ENCODE results near the gene DNAI2. TPM values are rescaled to one million over a fixed set of nuclear protein-coding genes. Genes with fewer than 3 reads are reported as not detected.

Gene DNAI2
- polyA plus RNA-seq, 1 donor: 0.07 TPM

DNA sequence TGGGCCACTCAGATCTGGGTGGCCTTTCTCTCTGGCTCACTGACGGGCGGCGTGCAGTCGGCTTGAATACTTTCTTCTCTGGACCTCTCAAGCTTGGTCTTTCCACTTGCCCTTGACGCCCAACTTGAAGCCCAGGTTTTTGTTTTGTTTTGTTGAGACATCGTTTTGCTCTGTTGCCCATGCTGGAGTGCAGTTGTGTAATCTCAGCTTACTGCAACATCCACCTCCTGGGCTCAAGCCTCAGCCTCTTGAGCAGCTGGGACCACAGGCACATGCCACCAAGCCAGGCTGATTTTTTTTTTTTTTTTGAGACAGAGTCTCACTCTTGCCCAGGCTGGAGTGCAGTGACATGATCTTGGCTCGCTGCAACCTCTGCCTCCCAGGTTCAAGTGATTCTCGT is 29.3 kb downstream of the DNAI2 start:
- no CpG with 5 or more reads among the region's 8 CpGs for WGBS (ENCODE audit: insufficient coverage, low lambda C conversion rate)
- no peak for DNase-seq
- H3K4me1 ChIP-seq (ENCODE audit: control insufficient read depth, insufficient read depth, low read length): no peaks in the 10 kb centered on the region

DNA sequence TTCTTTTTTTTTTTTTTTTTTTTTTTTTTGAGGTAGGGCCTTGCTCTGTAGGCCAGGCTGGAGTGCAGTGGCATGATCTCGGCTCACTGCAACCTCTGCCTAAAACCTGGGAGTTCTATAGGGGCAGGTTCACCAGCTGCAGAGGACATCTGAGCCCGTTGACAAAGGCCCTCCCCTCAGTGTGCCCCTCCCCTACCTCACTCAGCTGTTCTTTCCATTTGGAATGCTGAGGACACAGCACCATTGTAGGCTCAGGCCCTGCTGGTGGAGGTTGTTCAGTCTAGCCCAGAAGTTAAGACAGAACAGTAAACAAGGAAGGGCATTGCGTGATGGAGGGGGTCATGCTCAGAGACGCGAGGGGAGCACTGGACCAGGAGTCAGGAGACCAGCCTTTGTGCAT is 30.1 kb downstream of the DNAI2 start:
- DNase-seq: no peak
- peaks cover 3% of the 10 kb centered on the region for H3K27me3 ChIP-seq (ENCODE audit: control insufficient read depth, insufficient read depth, low read length)
- no peaks in the 10 kb centered on the region for H3K9me3 ChIP-seq (ENCODE audit: control insufficient read depth, low read depth, low read length)
- no CpG with 5 or more reads among the region's 5 CpGs for WGBS (ENCODE audit: insufficient coverage, low lambda C conversion rate)
- no peaks in the 10 kb centered on the region for H3K4me1 ChIP-seq (ENCODE audit: control insufficient read depth, insufficient read depth, low read length)
- H3K36me3 ChIP-seq (ENCODE audit: control insufficient read depth, insufficient read depth, low read length): no peaks in the 10 kb centered on the region
- H3K27ac ChIP-seq (ENCODE audit: low read length): no peak overlapping the region
- no peak overlapping the region for H3K4me3 ChIP-seq (ENCODE audit: low read length)

More for the DNA sequence above, 29.3 kb downstream of the DNAI2 start:
- Histone ChIP-seq H3K4me3 (ENCODE audit: low read length) (no peak overlapping the region), H3K9me3 (ENCODE audit: control insufficient read depth, low read depth, low read length) (no peaks in the 10 kb centered on the region), H3K27me3 (ENCODE audit: control insufficient read depth, insufficient read depth, low read length) (no peaks in the 10 kb centered on the region), H3K27ac (ENCODE audit: low read length) (no peak overlapping the region), H3K36me3 (ENCODE audit: control insufficient read depth, insufficient read depth, low read length) (no peaks in the 10 kb centered on the region)

DNA sequence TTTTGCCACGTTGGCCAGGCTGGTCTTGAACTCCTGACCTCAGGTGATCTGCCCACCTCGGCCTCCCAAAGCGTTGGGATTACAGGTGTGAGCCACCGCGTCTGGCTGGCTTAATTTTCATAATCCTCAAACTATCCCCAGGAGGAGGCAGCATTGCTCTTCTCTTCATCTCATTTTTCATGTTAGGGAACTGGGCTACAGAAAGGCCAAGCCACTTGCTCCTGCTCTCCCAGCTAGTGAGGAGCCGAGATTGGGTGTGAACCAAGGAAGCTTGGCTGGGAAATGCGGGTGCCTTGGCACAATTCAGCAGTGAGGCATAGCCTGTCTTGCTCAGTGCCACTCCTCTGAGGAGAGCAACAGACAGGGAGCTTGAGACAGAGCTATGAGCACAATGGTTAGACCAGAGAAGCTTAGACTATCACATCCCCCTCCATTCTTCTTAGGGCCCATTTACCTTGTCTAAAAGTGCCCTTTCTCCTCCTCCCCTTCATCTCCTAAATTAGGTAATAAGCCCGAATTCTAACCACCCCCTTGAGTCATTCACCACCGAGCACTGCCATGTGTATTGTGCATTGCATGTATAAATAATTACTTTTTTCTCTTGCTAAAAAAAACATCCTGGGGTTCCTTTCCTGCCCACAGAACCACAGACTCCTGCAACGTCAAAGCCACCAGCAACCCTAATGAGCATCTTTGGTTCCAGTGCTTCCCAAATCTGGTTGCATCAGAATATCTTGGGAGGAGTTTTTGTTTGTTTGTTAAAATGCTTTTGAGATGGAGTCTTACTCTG is 32.0 kb downstream of the DNAI2 start:
- no peak overlapping the region for H3K27ac ChIP-seq (ENCODE audit: low read length)

DNA sequence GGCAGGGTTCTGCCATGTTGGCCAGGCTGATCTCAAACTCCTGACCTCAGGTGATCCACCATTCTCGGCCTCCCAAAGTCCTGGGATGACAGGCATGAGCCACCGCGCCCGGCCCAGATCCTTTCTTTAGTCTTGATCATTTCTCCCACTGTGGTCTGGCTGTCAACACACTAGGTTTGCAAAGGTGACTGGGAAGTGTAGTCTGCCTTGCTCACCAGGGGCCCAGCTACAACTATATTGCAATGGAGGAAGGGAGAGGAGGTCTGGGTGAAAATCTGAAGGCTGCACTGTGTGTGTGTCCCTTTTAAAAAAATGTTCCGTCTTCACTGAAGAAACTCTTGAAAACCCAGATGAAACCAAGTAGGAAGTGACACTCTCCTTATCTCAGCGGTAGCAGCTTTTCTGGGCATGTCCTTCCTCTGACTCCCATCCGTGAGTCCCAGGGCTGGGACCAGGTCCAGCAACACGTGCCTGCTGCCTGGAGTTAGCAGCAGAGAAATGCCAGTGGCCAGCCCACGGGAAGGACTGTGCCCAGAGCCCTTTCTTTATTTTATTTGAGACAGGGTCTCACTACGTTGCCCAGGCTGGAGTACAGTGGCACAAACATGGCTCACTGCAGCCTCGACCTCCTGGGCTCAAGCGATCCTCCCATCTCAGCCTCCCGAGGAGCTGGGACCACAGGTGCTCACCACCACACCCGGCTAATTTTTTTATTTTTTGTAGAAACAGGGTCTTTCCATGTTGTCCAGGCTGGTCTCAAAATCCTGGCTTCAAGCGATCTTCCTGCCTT is 34.1 kb downstream of the DNAI2 start:
- H3K27me3 ChIP-seq (ENCODE audit: control insufficient read depth, insufficient read depth, low read length): peaks cover 7% of the 10 kb centered on the region
- no peak overlapping the region for H3K4me3 ChIP-seq (ENCODE audit: low read length)
- H3K4me1 ChIP-seq (ENCODE audit: control insufficient read depth, insufficient read depth, low read length): no peaks in the 10 kb centered on the region
- no peaks in the 10 kb centered on the region for H3K36me3 ChIP-seq (ENCODE audit: control insufficient read depth, insufficient read depth, low read length)
- no peak for DNase-seq
- WGBS (ENCODE audit: insufficient coverage, low lambda C conversion rate): no CpG with 5 or more reads among the region's 15 CpGs
- no peak overlapping the region for H3K27ac ChIP-seq (ENCODE audit: low read length)
- peaks cover 3% of the 10 kb centered on the region for H3K9me3 ChIP-seq (ENCODE audit: control insufficient read depth, low read depth, low read length)

More for the DNA sequence above, 32.0 kb downstream of the DNAI2 start:
- H3K27me3 ChIP-seq (ENCODE audit: control insufficient read depth, insufficient read depth, low read length): peaks cover 7% of the 10 kb centered on the region
- H3K4me1 ChIP-seq (ENCODE audit: control insufficient read depth, insufficient read depth, low read length): no peaks in the 10 kb centered on the region
- H3K36me3 ChIP-seq (ENCODE audit: control insufficient read depth, insufficient read depth, low read length): no peaks in the 10 kb centered on the region
- no peaks in the 10 kb centered on the region for H3K9me3 ChIP-seq (ENCODE audit: control insufficient read depth, low read depth, low read length)
- H3K4me3 ChIP-seq (ENCODE audit: low read length): no peak overlapping the region
- DNase-seq: no peak
- no CpG with 5 or more reads among the region's 10 CpGs for whole genome bisulfite sequencing (ENCODE audit: insufficient coverage, low lambda C conversion rate)

DNA sequence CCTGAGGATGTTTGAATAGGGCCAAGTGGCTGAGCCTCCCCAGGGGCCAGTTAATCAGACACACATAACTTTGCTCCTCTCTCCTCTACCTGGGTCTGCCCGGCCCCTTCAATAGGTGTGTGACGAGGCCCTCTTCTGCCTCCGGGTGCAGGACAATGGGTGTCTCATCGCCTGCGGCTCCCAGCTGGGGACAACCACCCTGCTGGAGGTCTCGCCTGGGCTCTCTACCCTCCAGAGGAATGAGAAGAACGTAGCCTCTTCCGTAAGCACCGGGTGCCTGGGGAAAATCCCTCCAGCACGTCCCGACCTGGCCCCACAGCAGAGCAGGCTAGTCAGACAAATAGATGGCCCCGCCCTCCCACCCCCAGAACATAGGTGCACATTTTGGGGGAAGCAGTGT is 35.9 kb downstream of the DNAI2 start:
- no peak for DNase-seq
- no peak overlapping the region for H3K4me3 ChIP-seq (ENCODE audit: low read length)
- no peaks in the 10 kb centered on the region for H3K36me3 ChIP-seq (ENCODE audit: control insufficient read depth, insufficient read depth, low read length)
- no CpG with 5 or more reads among the region's 12 CpGs for WGBS (ENCODE audit: insufficient coverage, low lambda C conversion rate)
- peaks cover 6% of the 10 kb centered on the region for H3K9me3 ChIP-seq (ENCODE audit: control insufficient read depth, low read depth, low read length)
- no peaks in the 10 kb centered on the region for H3K4me1 ChIP-seq (ENCODE audit: control insufficient read depth, insufficient read depth, low read length)
- H3K27ac ChIP-seq (ENCODE audit: low read length): no peak overlapping the region
- H3K27me3 ChIP-seq (ENCODE audit: control insufficient read depth, insufficient read depth, low read length): peaks cover 7% of the 10 kb centered on the region

DNA sequence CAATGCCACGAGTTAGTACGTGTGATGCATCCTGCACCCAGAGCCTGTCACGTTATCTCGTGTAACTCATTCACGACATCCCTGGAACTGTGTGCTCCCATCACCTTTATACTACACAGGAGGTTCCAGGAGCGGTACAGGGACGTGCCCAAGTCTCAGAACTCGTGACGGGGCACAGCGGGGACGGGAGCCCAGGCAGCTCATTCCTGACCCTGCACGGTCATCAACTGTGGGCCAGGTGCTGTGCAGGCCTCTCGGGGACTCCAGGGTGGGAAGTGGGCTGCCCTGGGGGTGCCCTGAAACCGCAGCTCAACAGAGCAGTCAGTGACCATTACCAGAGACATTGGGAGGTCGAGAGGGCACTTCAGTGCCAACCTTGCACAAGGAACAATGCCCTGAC is 40.8 kb downstream of the DNAI2 start:
- peaks cover 6% of the 10 kb centered on the region for H3K9me3 ChIP-seq (ENCODE audit: control insufficient read depth, low read depth, low read length)
- WGBS (ENCODE audit: insufficient coverage, low lambda C conversion rate): no CpG with 5 or more reads among the region's 15 CpGs

DNA sequence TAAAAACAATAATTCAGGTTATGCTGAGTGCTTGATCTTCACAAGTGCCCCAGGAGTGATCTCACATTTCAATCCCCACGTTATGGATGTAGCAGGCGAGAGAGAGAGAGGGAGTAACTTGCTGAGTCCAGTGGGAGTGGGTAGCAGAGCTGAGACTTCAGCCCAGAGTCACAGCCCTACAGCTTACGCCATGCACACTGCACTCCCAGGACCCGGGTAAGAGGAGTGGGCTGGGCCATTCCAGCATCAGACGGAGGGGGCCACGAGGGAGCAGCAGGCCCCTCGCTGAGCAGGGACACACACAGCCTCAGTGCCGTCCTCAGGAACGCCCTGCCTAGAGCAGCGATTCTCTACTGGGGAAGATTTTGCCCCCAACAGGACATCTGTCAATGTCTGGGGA is 42.2 kb downstream of the DNAI2 start:
- no peaks in the 10 kb centered on the region for H3K4me1 ChIP-seq (ENCODE audit: control insufficient read depth, insufficient read depth, low read length)
- H3K9me3 ChIP-seq (ENCODE audit: control insufficient read depth, low read depth, low read length): peaks cover 6% of the 10 kb centered on the region

More for the DNA sequence above, 40.8 kb downstream of the DNAI2 start:
- H3K36me3 ChIP-seq (ENCODE audit: control insufficient read depth, insufficient read depth, low read length): no peaks in the 10 kb centered on the region
- no peak overlapping the region for H3K4me3 ChIP-seq (ENCODE audit: low read length)
- no peaks in the 10 kb centered on the region for H3K4me1 ChIP-seq (ENCODE audit: control insufficient read depth, insufficient read depth, low read length)
- H3K27me3 ChIP-seq (ENCODE audit: control insufficient read depth, insufficient read depth, low read length): no peaks in the 10 kb centered on the region
- H3K27ac ChIP-seq (ENCODE audit: low read length): no peak overlapping the region
- no peak for DNase-seq

DNA sequence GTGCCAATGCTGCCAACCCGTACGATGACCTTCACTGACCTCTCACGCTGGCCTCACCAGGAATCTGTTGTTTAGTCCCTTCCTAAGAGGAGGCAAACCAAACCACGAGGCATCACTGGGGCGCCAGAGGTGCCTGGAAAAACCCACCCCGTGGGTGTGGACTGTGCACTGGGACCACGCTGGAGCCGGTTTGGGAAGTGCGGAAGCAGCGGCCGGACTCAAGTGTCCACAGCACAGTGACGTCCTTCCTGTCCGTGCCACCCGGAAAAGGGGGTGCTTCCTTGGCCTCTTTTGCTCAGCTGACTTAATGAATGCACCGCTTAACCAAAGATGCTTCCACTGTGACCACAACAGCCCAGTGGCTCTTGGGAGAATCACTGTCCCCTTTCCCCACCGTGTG is 43.0 kb downstream of the DNAI2 start:
- Histone ChIP-seq H3K4me1 (ENCODE audit: control insufficient read depth, insufficient read depth, low read length) (no peaks in the 10 kb centered on the region), H3K27me3 (ENCODE audit: control insufficient read depth, insufficient read depth, low read length) (peaks cover 6% of the 10 kb centered on the region), H3K4me3 (ENCODE audit: low read length) (no peak overlapping the region), H3K36me3 (ENCODE audit: control insufficient read depth, insufficient read depth, low read length) (no peaks in the 10 kb centered on the region), H3K9me3 (ENCODE audit: control insufficient read depth, low read depth, low read length) (peaks cover 6% of the 10 kb centered on the region), H3K27ac (ENCODE audit: low read length) (no peak overlapping the region)
- no CpG with 5 or more reads among the region's 16 CpGs for WGBS (ENCODE audit: insufficient coverage, low lambda C conversion rate)
- no peak for DNase-seq

More for the DNA sequence above, 42.2 kb downstream of the DNAI2 start:
- H3K36me3 ChIP-seq (ENCODE audit: control insufficient read depth, insufficient read depth, low read length): no peaks in the 10 kb centered on the region
- H3K27ac ChIP-seq (ENCODE audit: low read length): no peak overlapping the region
- WGBS (ENCODE audit: insufficient coverage, low lambda C conversion rate): no CpG with 5 or more reads among the region's 10 CpGs
- no peak overlapping the region for H3K4me3 ChIP-seq (ENCODE audit: low read length)
- H3K27me3 ChIP-seq (ENCODE audit: control insufficient read depth, insufficient read depth, low read length): no peaks in the 10 kb centered on the region
- DNase-seq: no peak

DNA sequence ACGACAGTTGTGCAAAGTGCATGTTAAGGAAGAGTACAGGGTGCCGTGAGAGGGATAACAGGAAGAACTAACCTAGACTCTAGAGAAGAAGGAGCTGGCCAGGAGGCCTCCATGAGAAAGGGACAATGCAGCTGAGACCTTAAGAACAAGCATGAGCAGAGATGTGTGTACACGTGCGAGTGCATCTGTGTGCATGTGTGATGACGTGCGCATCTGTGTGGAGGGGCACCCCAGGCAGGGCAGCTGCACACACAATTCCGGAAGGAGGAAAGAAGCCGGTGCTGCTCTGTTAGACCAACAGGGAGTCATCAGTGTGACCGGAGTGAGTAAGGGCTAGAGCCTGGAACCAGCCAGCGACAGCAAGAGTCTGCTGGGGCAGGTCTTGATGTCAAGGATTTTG is 44.4 kb downstream of the DNAI2 start:
- Histone ChIP-seq H3K4me1 (ENCODE audit: control insufficient read depth, insufficient read depth, low read length) (no peaks in the 10 kb centered on the region), H3K27ac (ENCODE audit: low read length) (no peak overlapping the region), H3K4me3 (ENCODE audit: low read length) (no peak overlapping the region), H3K27me3 (ENCODE audit: control insufficient read depth, insufficient read depth, low read length) (peaks cover 11% of the 10 kb centered on the region), H3K9me3 (ENCODE audit: control insufficient read depth, low read depth, low read length) (peaks cover 2% of the 10 kb centered on the region), H3K36me3 (ENCODE audit: control insufficient read depth, insufficient read depth, low read length) (no peaks in the 10 kb centered on the region)
- no peak for DNase-seq
- WGBS (ENCODE audit: insufficient coverage, low lambda C conversion rate): no CpG with 5 or more reads among the region's 10 CpGs

DNA sequence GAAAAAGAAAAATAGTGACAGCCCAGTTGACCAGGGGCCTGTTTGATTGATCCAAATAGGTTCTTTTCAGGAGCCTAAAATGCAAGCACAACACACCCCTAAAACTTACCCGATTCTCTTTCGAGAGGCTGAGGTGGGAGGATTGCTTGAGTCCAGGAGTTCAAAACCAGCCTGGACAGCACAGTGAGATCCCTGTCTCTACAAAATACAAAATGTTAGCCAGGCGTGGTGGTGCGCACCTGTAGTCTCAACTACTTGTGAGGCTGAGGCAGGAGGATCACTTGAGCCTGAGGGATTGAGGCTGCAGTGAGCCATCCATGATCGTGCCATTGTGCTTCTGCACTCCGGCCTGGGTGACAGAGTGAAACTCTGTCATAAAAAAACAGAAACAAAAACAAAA is 50.5 kb downstream of the DNAI2 start:
- no CpG with 5 or more reads among the region's 6 CpGs for WGBS (ENCODE audit: insufficient coverage, low lambda C conversion rate)

More for the DNA sequence above, 50.5 kb downstream of the DNAI2 start:
- no peak for DNase-seq
- H3K9me3 ChIP-seq (ENCODE audit: control insufficient read depth, low read depth, low read length): no peaks in the 10 kb centered on the region
- no peak overlapping the region for H3K27ac ChIP-seq (ENCODE audit: low read length)
- H3K36me3 ChIP-seq (ENCODE audit: control insufficient read depth, insufficient read depth, low read length): no peaks in the 10 kb centered on the region
- peaks cover 48% of the 10 kb centered on the region for H3K27me3 ChIP-seq (ENCODE audit: control insufficient read depth, insufficient read depth, low read length)
- no peak overlapping the region for H3K4me3 ChIP-seq (ENCODE audit: low read length)
- no peaks in the 10 kb centered on the region for H3K4me1 ChIP-seq (ENCODE audit: control insufficient read depth, insufficient read depth, low read length)

Data from large intestine (tissue), 3 donors.